Measurements from ENCODE around the gene MTOR.
"Not testable (repeated sequence)": the region's sequence is repeated elsewhere in the genome, so short reads cannot be mapped to it uniquely, and the experiment has no call there.

Gene MTOR

DNA sequence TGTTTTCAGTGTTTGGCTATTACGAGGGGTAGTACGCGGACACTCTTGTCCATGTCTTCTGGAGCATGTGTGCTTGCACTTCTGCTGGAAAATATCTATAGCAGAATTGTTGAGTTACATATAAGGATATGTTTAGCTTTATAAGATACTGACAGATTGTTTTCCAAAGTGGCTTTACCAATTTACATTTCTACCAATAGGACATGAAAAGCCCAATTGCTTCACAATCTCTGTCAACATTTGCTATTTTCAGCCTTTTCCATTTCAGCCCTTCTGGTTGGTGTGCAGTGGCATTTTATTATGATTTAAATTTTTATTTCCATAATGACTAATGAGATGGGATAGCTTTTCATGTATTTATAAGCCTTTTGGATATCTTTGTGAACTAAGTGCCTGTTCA, 79.5 kb downstream of the MTOR start:
- TF ChIP-seq, protein P1, sequence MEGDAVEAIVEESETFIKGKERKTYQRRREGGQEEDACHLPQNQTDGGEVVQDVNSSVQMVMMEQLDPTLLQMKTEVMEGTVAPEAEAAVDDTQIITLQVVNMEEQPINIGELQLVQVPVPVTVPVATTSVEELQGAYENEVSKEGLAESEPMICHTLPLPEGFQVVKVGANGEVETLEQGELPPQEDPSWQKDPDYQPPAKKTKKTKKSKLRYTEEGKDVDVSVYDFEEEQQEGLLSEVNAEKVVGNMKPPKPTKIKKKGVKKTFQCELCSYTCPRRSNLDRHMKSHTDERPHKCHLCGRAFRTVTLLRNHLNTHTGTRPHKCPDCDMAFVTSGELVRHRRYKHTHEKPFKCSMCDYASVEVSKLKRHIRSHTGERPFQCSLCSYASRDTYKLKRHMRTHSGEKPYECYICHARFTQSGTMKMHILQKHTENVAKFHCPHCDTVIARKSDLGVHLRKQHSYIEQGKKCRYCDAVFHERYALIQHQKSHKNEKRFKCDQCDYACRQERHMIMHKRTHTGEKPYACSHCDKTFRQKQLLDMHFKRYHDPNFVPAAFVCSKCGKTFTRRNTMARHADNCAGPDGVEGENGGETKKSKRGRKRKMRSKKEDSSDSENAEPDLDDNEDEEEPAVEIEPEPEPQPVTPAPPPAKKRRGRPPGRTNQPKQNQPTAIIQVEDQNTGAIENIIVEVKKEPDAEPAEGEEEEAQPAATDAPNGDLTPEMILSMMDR (IDR thresholded peaks at IDR 0.05; ENCODE audit: low read length, missing control alignments), result no peak
- no peak overlapping the region for H3K4me3 ChIP-seq (replicated peaks; ENCODE audit: low read depth, low read length)
- no peak for DNase-seq (ENCODE audit: low read depth)

GRCh38 chr1:11180342-11180744, 82.0 kb downstream of the MTOR start:
- TF ChIP-seq, protein P1 (IDR thresholded peaks at IDR 0.05; ENCODE audit: low read length, missing control alignments), result no peak
- peak; percentile 36 for DNase-seq (ENCODE audit: low read depth)

DNA sequence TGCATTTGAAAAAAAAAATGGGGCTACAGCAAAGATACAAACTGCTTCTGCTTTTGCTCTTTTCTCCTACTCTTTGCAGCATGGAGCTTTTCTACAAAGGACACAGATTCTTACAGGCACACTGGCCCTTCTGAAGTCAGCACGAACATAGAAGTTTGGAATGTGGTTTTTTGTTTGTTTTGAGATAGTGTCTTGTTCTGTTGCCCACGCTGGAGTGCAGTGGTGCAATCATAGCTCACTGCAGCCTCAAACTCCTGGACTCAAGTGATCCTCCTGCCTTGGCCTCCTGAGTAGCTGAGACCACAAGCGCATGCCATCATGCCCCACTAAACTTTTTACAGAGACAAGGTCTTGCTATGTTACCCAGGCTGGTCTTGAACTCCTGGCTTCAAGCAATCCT, 82.6 kb downstream of the MTOR start:
- peak; percentile 63 for DNase-seq (ENCODE audit: low read depth)
- H3K4me3 ChIP-seq (replicated peaks; ENCODE audit: low read depth, low read length), result not testable (repeated sequence)

More at GRCh38 chr1:11180342-11180744, 82.0 kb downstream of the MTOR start:
- no peak overlapping the region for H3K4me3 ChIP-seq (replicated peaks; ENCODE audit: low read depth, low read length)

DNA sequence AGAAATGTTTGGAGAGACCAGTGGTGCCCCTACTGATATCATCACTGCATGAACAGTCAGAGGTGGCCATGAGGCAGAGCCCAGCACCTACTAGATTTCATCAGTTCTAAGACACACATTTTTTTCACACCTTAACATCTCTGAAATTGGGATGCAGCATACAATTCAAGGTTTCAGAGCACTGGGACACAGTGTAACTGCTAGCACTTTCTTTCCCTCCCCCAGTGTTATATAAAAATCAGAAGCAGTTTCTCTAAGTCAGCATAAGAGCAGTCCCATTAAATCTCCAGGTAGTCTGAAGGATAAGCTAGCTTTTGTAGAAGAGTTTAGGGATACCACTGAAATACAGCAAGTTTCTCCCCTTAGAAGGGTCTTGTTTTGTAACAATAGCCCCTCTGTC, 83.2 kb downstream of the MTOR start:
- TF ChIP-seq, protein P1 (IDR thresholded peaks at IDR 0.05; ENCODE audit: low read length, missing control alignments), result no peak
- no peak overlapping the region for H3K4me3 ChIP-seq (replicated peaks; ENCODE audit: low read depth, low read length)
- DNase-seq (ENCODE audit: low read depth), result no peak

DNA sequence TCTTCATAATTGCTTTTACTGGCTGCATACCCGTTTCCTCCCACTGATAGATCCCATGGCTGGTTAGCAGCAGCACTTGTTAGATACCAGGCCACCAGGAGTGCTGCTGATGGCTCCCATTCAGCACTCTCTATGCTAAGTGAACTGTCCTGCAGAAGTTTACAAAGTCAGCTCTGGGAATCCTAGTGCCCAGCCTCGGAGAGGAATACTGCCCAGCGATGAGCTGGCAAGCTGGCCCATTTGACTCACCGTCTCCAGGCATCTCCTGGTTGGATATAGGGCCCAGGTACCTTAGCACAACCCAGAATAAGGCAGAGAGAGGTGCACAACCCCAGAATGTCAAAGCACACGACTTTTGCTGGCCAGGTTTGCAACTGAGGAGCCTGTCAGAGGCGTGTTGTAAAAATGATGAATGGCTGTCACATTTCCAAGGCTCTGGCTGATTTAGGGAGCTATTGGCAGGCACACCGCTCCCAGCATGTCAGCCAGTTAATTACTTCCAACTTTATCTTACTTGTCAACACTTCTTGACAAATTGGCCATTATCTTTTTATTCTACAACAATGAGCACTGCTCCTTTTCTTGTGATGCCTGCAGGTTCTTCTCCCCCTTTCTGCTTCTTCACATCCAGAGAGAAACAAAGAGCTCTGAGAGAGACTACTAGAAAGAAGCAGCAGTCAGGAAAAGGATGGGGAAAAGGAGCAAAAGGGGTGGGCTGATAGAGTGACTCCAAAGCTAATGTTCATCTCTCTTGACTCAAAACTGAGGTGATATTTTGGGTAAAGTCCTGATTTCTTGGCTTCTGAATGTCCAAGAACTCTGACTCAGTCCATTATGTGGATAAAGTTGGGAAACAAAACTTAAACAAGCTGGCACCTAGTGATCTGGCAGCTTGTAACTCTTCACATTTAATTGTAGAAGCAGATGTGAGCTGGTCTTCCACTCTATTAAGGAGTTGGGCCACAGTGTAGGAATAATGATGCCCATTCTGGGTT, 84.0 kb downstream of the MTOR start:
- DNase-seq (ENCODE audit: low read depth), result no peak
- TF ChIP-seq, protein P1 (IDR thresholded peaks at IDR 0.05; ENCODE audit: low read length, missing control alignments), result no peak
- no peak overlapping the region for H3K4me3 ChIP-seq (replicated peaks; ENCODE audit: low read depth, low read length)

- H3K4me3 ChIP-seq (replicated peaks; ENCODE audit: low read depth, low read length), result no peak overlapping the region
- no peak for DNase-seq (ENCODE audit: low read depth)
- TF ChIP-seq, protein P1 (IDR thresholded peaks at IDR 0.05; ENCODE audit: low read length, missing control alignments), result no peak
Measured at GRCh38 chr1:11176081-11176706, 86.2 kb downstream of the MTOR start.

GRCh38 chr1:11175461-11175860, 86.9 kb downstream of the MTOR start:
- DNase-seq (ENCODE audit: low read depth), result no peak
- TF ChIP-seq, protein P1 (IDR thresholded peaks at IDR 0.05; ENCODE audit: low read length, missing control alignments), result no peak
- H3K4me3 ChIP-seq (replicated peaks; ENCODE audit: low read depth, low read length), result no peak overlapping the region
